DND-41 (cell line): Measurements from ENCODE around the gene TNIK.

Source experiments
- CTCF ChIP-seq: IDR thresholded peaks from 2 replicates; pipeline ENCODE4 v1.5.1; 2012; ENCODE audit warnings: borderline replicate concordance, low read length, moderate library complexity, mild to moderate bottlenecking; ENCODE audit not compliant: poor library complexity, severe bottlenecking; ENCODE audit errors: extremely low read depth
- EZH2 ChIP-seq: IDR thresholded peaks from 3 replicates; pipeline ENCODE4 v1.6.1; 2012; ENCODE audit warnings: borderline replicate concordance, low read depth, mild to moderate bottlenecking, moderate library complexity, low read length, inconsistent platforms; ENCODE audit not compliant: severe bottlenecking

GRCh38 chr3:171401432-171401831 lies 58.8 kb downstream of the TNIK start:
- no peak for TF ChIP-seq CTCF
- TF ChIP-seq EZH2, result no peak
